Gastroesophageal sphincter (tissue), 3 donors: ENCODE data around the gene SCN1B.
"Not testable (repeated sequence)": the region's sequence is repeated elsewhere in the genome, so short reads cannot be mapped to it uniquely, and the experiment has no call there.

Experiments
- CTCF ChIP-seq, 4 experiments: fragments of 200-600 bp in 2 of 4; fragments of 450-650 bp in 2 of 4; sonication (generic) in 1 of 4; IDR thresholded peaks; one replicate each; pipeline ENCODE4 v1.5.1; 2017 to 2019; ENCODE audit warnings: antibody characterized with exemption in 4 of 4, mild to moderate bottlenecking in 2 of 4, moderate library complexity in 2 of 4
- EP300 ChIP-seq: sonication (generic); formaldehyde crosslinking; IDR thresholded peaks from one replicate; pipeline ENCODE4 v1.6.1; 2017; ENCODE audit warnings: antibody characterized with exemption, mild to moderate bottlenecking
- POLR2A ChIP-seq, 2 donors: fragments of 450-650 bp; IDR thresholded peaks; one replicate each; pipeline ENCODE4 v1.6.1; 2017; ENCODE audit warnings: antibody characterized with exemption in 2 of 2, mild to moderate bottlenecking in 2 of 2, moderate library complexity in 1 of 2
- POLR2AphosphoS5 ChIP-seq: sonication (generic); formaldehyde crosslinking; IDR thresholded peaks from one replicate; pipeline ENCODE4 v1.6.1; 2017; ENCODE audit warnings: antibody characterized with exemption

DNA sequence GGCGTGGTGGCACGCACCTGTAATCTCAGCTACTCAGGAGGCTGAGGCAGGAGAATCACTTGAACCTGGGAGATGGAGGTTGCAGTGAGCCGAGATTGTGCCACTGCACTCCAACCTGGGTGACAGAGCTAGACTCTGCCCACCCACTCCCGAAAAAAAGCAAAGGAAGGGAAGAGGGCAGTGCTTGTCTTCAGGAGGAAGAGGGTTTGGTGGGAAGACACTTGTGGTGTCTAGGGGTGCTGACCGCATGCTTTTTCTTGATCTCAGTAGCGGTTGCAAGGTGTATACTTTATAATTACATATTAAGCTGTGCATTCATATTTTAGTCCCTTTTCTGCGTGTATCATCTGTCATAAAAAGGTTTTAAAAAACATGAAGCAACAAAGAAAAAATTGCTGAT lies 37.7 kb upstream of the SCN1B start:
- not testable (repeated sequence) for TF ChIP-seq CTCF (IDR thresholded peaks at IDR 0.05); POLR2A (IDR thresholded peaks at IDR 0.05); POLR2AphosphoS5; EP300
